Measurements from ENCODE around the gene CCDC7.
"Not testable (repeated sequence)": the region's sequence is repeated elsewhere in the genome, so short reads cannot be mapped to it uniquely, and the experiment has no call there.

CCDC7 gene

DNA sequence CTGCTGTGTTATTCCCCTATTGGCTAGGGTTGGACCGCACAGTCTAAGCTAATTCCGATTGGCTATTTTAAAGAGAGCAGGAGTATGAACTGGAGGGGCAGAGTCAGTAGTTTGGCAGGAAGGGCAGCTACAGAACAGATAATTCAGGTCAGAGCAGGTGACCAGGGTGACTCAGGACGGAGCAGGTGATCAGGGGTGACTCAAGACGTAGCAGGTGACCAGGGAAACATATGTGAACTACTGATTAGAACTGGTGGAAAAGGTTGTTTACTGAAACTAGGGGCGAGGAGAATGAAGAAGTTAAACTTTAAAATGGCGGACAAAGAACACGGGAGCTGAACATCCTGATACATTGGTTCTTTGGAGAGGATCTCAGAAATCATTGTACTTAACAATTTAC, 102.3 kb downstream of the CCDC7 start:
- no peak overlapping the region for H3K4me3 ChIP-seq (ENCODE audit: low read depth, low read length)

GRCh38 chr10:32556783-32557395, 110.9 kb downstream of the CCDC7 start:
- no peak overlapping the region for H3K4me3 ChIP-seq (ENCODE audit: low read depth, low read length)

DNA sequence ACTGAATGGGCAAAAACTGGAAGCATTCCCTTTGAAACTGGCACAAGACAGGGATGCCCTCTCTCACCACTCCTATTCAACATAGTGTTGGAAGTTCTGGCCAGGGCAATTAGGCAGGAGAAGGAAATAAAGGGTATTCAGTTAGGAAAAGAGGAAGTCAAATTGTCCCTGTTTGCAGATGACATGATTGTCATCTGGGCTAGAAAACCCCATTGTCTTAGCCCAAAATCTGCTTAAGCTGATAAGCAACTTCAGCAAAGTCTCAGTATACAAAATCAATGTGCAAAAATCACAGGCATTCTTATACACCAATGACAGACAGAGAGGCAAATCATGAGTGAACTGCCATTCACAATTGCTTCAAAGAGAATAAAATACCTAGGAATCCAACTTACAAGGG, 116.8 kb downstream of the CCDC7 start:
- H3K4me3 ChIP-seq (ENCODE audit: low read depth, low read length) = not testable (repeated sequence)

DNA sequence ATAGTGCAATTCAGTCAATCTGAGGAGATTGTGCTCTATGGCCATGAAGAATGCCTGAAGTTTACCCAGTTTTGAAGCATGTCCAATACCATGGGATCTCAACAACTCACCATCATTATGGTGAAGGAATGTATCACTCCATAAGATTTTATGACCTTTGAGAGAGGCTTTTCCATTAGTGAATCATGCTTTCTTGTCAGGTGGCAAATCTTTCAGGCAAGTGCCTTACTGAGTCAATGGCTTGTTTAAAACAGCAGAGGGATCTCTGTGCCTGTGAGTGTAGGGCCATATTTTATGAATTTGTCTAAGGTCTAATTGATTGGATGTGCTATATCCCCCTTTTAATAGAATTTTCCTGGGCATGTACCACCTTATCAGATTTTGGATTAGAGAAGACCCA, 131.5 kb downstream of the CCDC7 start:
- H3K4me3 ChIP-seq (ENCODE audit: low read depth, low read length) = no peak overlapping the region

DNA sequence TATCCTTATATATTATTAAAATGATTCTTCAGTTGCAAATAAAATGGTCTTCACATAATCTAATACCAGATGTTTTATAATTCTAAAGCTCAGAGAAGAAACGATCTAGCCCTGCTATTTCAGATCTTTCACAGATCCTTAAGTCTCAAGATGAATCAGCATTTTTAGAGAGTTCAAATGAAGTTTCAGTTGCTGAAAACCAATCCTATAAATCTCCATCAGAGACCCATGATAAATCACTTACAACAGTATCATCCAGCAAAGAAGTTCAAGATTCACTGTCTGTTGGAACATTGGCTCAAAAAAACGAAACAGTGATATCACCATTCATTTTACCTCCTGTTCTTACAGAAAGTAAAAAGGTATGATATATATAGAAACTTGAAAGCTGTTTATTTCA, 137.0 kb downstream of the CCDC7 start:
- H3K4me3 ChIP-seq (ENCODE audit: low read depth, low read length) = no peak overlapping the region

DNA sequence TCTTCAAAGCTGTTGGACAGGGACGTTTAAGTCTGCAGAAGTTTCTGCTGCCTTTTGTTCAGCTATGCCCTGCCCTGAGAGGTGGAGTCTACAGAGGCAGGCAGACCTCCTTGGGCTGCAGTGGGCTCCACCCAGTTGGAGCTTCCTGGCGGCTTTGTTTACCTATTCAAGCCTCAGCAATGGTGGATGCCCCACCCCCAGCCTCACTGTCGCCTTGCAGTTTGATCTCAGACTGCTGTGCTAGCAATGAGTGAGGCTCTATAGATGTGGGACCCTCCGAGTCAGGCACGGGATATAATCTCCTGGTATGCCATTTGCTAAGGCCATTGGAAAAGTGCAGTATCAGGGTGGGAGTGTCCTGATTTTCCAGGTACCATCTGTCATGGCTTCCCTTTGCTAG, 152.1 kb downstream of the CCDC7 start:
- not testable (repeated sequence) for H3K4me3 ChIP-seq (ENCODE audit: low read depth, low read length)

- H3K4me3 ChIP-seq (ENCODE audit: low read depth, low read length) = no peak overlapping the region
Observed at GRCh38 chr10:32600317-32600716, 154.4 kb downstream of the CCDC7 start.

DNA sequence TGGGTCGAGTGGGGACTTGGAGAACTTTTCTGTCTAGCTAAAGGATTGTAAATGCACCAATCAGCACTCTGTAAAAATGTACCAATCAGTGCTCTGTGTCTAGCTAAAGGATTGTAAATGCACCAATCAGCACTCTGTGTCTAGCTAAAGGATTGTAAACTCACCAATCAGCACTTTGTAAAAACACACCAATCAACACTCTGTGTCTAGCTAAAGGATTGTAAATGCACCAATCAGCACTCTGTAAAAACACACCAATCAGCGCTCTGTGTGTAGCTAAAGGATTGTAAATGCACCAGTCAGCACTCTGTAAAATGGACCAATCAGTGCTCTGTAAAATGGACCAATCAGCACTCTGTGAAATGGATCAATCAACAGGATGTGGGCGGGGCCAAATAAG, 155.6 kb downstream of the CCDC7 start:
- H3K4me3 ChIP-seq (ENCODE audit: low read depth, low read length) = not testable (repeated sequence)

GRCh38 chr10:32605787-32606186, 159.8 kb downstream of the CCDC7 start:
- H3K4me3 ChIP-seq (ENCODE audit: low read depth, low read length) = no peak overlapping the region

- H3K4me3 ChIP-seq (ENCODE audit: low read depth, low read length) = not testable (repeated sequence)
Observed at GRCh38 chr10:32610543-32610942, 164.6 kb downstream of the CCDC7 start.

- no peak overlapping the region for H3K4me3 ChIP-seq (ENCODE audit: low read depth, low read length)
Observed at GRCh38 chr10:32616438-32616837, 170.5 kb downstream of the CCDC7 start.

GRCh38 chr10:32618482-32618881, 172.5 kb downstream of the CCDC7 start:
- H3K4me3 ChIP-seq (ENCODE audit: low read depth, low read length) = no peak overlapping the region

DNA sequence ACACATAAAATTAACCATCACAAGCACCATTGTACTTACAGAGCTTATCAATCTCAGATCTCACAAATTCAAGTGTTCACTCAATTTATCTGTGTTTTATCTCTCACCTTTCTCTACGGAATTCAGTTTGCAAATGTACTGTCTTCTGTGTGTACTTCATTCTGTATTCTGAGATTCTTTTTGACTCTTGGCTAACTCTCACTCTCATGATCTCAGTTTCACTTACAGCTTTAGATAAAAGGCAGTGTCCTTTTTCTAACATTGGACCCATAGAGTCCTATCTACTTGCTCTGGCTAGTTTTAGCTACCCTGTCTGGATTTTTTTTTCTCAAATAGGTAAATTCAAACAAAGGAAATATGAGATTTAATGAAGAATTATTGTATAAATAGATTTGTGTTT, 176.0 kb downstream of the CCDC7 start:
- no peak overlapping the region for H3K4me3 ChIP-seq (ENCODE audit: low read depth, low read length)

DNA sequence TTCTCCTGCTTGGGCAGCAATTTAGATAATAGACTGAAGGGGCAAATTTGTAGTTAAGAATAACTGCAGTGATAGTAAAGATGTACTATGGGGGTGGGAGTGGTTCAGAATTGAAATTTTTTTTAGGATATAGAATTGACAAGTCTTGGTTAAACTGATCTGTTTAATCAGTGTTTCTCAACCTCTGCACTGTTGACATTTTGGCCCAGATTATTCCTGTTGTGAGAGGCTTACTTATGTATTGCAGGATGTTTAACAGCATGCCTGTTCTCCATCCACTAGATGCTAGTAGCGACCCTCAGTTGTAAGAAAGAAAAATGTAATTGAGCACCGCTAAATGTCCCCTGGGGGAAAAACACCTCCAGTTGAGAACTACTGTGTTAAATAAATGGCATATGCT, 176.5 kb downstream of the CCDC7 start:
- no peak overlapping the region for H3K4me3 ChIP-seq (ENCODE audit: low read depth, low read length)

DNA sequence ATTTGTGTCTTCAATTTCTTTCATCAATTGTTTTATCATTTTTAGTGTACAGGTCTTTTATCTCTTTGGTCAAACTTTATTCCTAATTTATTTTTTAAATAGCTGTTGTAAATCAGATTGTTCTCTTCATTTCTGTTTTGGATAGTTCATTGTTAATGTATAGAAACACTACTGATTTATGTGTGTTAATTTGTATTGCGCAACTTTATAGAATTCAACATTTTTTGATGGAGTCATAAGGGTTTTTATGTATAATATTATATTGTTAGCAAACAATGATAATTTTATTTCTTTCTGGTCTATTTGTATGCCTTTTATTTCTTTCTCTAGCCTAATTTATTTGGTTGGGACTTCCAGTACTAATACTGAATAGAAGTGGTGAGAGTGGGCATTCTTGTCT, 181.2 kb downstream of the CCDC7 start:
- no peak overlapping the region for H3K4me3 ChIP-seq (ENCODE audit: low read depth, low read length)

DNA sequence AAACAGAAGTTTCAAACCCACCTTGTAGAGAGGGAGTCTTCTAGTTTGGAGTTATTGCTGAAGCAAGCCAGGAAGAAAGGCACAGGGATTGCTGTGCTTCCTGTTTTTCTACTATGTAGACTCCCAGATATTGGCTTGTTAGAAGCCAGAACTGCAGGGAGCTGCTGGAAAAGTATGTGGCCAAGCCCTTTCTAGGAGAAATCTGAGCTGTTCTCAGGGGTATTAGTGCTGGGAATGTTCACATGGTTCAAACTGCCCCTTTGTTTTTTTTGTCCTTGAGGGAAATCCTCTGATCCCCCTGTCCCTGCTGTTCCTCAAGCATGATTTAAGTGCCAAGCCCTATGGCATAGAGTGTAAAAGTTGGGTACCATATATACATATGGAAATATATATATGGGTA, 184.0 kb downstream of the CCDC7 start:
- H3K4me3 ChIP-seq (ENCODE audit: low read depth, low read length) = no peak overlapping the region

DNA sequence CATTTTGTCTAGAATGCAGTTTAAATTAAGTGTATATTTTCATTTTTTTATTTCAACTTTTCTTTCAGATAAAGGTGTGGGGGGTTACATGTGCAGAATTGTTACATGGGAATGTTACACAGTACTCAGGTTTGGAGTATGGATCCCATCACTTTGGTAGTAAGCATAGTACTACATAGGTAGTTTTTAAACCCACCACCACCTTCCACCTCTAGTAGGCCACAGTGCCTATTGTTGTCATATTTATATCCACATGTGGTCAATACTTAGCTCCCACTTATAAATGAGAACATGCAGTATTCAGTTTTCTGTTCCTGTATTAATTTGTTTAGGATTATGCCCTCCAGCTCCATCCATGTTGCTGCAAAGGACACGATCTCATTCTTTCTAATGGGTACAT, 200.6 kb downstream of the CCDC7 start:
- H3K4me3 ChIP-seq (ENCODE audit: low read depth, low read length) = no peak overlapping the region

DNA sequence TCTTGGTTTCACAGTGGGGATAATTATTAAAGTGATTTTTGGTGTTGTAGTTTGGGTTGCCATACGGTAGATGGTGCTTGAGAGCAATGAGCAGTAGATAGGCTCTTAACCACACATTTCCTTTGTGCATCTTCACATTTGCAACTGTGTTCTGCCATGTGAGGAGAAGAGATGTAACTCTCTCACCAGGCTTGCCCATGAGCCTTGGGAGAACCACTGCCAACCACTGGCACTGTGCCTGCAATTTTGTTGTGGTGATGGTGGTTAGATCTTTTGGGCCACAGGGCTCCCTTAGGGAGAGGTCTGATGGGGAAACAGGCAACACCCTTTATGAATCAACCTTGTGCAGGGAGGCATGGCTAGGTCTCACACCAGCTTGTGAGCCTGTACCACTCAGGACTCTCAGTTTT, 204.3 kb downstream of the CCDC7 start:
- no peak overlapping the region for H3K4me3 ChIP-seq (ENCODE audit: low read depth, low read length)

DNA sequence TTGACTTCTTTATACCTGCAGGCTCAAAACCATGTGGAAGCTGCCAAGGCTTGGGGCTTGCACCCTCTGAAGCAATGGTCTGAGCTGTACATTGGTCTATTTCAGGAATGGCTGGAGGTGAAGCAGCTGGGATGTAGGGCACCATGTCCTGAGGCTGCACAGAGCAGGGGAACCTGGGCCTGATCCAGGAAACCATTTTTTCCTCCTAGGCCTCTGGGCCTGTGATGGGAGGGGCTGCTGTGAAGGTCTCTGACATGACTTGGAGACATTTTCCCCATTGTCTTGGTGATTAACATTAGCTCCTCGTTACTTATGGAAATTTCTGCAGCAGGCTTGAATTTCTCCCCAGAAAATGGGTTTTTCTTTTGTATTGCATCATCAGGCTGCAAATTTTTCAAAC, 211.5 kb downstream of the CCDC7 start:
- H3K4me3 ChIP-seq (ENCODE audit: low read depth, low read length) = not testable (repeated sequence)

DNA sequence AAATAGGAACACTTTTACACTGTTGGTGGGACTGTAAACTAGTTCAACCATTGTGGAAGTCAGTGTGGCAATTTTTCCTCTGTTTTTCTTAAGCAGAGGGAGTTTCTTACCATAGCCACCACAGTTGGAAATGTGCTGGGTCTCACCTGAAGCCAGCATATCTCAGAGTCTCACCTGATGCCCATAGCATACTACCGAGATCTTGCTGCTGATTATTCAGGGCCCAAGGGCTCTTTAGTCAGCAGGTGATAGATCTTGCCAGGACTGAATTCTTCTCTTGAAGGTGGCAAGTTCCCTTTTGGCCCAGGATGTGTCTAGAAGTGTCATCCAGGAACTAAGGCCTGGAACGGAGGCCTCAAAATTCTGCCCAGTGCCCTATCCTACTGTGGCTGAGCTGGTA, 215.4 kb downstream of the CCDC7 start:
- no peak overlapping the region for H3K4me3 ChIP-seq (ENCODE audit: low read depth, low read length)

GRCh38 chr10:32680803-32681557, 235.0 kb downstream of the CCDC7 start:
- no peak overlapping the region for H3K4me3 ChIP-seq (ENCODE audit: low read depth, low read length)

- H3K4me3 ChIP-seq (ENCODE audit: low read depth, low read length) = no peak overlapping the region
Observed at GRCh38 chr10:32684291-32684690, 238.4 kb downstream of the CCDC7 start.

GRCh38 chr10:32687116-32687515, 241.2 kb downstream of the CCDC7 start:
- H3K4me3 ChIP-seq (ENCODE audit: low read depth, low read length) = no peak overlapping the region

Measured in iPS-11a (cell line).